H54 (cell line): ENCODE data around the gene PPP2R2B.
"Not testable (repeated sequence)": the region's sequence is repeated elsewhere in the genome, so short reads cannot be mapped to it uniquely, and the experiment has no call there.

Experiments
- DNase-seq: peaks from one replicate; pipeline ENCODE4 v3.0.0; 2011; ENCODE audit warnings: low spot score, mixed read lengths; ENCODE audit not compliant: insufficient read length
- FAIRE-seq: peaks from 3 replicates; lab custom pipeline; 2011; peaks lifted over from hg19 to GRCh38; lab: Jason Lieb, UNC
- POLR2A ChIP-seq: IDR thresholded peaks from 2 replicates; pipeline ENCODE4 v1.6.1; 2011; ENCODE audit warnings: low read depth, mild to moderate bottlenecking, low read length

Gene PPP2R2B

DNA sequence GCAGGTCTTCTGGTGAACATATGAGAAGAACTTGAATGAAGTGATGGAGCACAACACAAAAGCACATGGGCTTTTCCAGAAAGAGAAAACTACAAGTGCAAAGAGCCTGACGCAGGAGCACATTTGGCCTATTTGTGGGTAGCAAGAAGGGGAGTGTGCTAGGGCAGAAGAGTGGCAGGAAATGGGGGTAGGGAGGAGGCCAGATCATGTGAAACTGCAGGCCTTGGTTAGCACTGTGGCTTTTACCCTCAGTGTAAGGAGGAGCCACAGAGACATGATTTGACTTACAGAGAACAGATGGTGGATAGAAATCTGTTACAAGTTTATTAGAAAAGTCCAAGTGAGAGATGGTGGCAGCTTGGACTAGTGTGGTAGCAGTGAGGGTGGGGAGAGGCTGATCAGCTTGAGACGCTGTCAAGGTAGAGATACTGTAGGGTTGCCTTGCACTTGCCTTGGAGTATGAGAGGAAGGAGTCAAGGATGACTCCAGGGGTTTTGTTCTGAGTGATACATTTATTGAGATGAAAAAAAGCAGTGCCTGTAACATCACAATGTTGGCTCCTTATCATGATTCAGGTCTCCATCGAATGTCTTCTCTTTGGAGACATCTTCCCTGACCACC, 126.7 kb downstream of the PPP2R2B start:
- no peak for FAIRE-seq
- no peak for DNase-seq

DNA sequence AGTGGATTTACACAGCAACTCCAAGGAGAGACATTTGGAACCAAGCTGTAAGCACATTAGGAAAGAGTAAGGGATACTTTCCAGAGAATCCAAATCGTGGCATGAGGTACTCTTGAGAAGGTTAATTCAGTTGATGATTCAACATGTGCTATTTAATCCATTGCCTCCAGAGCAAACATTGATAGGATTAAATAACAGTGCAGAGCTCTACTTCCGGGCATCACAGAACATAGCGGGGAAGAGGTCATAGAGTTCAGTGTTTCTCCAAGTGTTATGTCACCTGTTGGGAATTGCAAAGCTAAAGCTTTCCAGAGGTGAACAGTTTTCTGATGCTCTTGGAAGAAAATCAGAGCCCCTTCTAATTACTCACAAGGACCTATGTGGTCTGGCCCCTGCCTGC, 127.5 kb downstream of the PPP2R2B start:
- no peak for FAIRE-seq
- DNase-seq: no peak
- TF ChIP-seq POLR2A: no peak

More for the DNA sequence above, 126.7 kb downstream of the PPP2R2B start:
- TF ChIP-seq POLR2A: no peak

DNA sequence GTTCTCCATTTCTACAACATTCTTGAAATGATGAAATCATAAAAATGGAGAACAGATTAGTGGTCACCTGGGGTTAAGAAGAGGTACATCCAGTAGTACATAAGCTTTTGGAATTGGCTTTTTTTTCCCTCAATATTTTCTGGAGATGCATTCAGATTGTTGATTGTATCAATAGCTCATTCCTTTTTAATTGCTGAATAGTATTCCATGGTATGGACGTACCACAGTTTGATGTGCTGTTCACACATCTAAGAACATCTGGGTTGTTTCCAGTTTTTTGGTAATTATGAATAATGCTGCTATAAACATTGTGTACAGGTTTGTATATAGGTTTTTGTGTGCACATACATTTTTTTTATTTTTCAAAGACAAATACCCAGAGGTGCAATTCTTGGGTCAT, 130.0 kb downstream of the PPP2R2B start:
- FAIRE-seq (no peak), DNase-seq (no peak)
- TF ChIP-seq POLR2A: no peak

DNA sequence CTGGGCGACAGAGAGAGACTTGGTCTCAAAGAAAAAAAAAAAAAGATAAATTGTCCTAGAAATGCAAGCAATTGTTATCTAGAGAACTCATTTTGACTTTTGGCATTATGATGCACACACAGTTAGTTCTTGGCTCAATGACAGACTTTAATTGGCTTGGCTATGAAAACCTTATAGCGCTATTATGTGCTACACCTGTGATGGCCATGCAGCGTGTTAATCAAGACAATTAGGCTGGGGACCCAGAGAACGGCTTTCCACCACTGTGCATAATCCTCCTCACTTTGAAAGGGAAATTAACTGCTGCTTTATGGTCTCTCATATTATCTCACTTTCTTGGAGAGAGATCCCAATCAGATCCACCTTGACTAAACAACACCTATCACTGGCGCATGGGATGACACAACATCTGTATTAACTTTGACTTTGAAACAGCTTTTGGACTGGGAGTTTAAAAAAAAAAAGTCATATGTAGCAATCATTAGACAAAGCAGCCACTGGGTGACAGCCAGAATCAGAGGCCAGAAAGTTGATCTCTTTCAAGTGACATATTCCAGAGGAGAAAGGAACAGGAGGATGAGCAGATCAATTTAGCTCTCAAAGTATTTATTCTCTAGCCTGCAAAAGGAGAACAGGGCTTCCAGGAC, 132.5 kb downstream of the PPP2R2B start:
- FAIRE-seq (no peak), DNase-seq (no peak)
- no peak for TF ChIP-seq POLR2A

DNA sequence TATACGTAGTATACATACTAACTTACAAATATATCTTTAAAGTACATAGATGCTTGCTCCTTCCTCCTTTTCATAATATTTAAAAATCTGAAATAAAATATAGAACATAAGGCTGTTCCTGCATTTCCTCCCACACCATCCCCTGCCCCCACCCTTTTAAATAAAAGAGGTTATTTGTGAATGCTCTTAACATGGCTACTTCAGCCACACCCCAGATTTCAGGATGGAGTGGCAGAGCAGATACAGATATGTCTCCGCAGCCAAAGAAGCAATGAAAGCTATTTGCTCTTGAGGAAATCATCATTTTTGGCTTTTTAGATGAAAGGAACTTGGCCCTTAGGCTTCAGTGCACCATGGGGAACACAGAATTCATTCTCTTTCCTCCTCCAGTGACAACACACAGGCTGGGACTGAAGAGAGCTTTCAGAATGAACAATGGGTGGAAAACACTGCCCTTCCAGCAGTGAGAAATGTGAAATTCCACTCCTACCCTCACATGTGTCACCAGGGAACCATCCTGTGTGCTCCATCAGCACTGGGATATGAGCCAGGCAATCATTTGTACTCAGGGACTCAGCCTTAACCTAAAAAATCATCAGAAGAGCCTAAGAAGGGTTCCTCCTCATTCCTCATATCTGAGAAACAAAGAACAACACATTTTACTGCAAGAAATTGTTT, 134.3 kb downstream of the PPP2R2B start:
- no peak for TF ChIP-seq POLR2A
- DNase-seq (peak; percentile 44), FAIRE-seq (peak; percentile 96)

DNA sequence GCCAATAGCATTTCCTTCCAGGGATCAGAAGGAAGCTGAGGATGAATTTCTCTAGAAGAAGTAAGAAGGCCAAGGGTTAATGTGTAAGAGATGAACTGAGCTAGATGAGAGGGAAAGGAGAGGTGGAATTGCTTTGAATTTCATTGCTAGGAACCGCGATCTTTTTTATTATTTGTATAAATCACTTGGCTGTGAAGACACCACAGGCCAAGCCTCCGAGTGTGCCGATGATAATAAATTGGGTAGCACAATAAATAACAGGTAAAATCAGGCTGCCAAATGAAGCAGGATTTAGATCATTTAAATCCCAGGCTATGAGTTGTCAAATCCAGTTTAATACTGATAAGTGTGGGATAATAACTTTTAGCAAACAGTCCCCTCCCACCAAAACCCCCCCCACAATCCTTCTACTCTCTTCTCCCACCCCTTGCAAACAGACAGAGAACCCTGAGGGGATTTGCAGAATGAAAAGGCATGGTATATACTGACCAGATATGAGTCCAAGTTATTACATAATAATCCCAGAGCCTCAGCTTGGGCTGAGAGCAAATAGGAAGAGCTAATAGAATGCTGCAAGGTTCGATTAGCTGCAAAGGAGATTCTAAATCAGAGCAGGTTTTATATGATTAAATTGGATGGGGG, 143.5 kb downstream of the PPP2R2B start:
- no peak for TF ChIP-seq POLR2A
- FAIRE-seq: no peak
- DNase-seq: no peak

DNA sequence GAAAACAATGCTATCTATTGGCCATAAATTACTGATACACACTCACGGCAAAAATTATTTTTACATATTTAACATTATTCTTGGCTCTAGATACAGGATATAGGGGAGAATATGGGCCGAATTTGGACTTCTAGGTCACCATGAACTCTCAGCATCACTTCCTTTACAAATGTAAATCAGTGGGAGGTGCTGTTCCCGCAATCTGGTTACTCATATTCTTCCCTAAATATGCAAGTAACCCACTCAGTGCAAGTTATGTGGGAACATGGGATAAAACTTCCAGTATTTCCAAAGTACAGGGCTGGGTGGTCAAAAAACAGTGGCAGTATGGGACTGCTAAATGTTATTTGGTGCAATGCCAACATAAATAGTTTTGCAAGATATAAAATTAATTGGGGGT, 145.6 kb downstream of the PPP2R2B start:
- DNase-seq (no peak), FAIRE-seq (no peak)
- no peak for TF ChIP-seq POLR2A

DNA sequence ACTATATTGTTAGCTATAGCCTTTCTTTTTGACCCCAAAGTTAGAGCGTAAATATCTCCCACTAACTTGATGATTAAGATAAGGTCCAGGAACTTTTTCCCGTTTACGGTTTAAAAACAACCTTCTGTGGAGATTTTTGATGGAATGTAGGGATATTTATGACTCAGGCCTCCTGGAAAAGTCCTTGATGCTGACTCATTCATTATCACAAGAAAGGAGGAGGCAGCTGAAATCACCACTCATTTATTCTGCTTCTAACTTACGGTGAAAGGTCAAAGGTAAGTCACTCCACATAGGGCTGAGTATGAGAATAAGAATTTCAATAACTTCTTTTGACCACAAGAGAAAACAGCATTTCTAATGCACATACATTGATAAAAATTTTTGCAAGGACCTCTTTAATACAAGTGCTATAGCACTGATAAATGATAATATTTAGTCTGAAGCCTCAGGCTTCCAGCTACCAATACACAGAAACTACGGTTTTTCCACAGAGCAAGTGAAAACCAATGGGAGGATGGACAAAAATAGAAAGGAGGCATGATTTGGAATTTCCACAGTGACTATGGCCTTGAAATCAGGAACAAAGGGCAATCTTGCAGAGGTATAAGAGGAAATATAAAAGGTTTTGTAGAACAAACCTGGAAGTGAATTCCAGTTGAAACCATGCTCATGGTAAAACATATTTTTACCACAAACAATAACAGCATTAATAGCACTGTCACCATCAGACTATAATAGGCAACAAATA, 146.5 kb downstream of the PPP2R2B start:
- peak; percentile 95 for FAIRE-seq
- DNase-seq: peak; percentile 58
- TF ChIP-seq POLR2A: no peak

DNA sequence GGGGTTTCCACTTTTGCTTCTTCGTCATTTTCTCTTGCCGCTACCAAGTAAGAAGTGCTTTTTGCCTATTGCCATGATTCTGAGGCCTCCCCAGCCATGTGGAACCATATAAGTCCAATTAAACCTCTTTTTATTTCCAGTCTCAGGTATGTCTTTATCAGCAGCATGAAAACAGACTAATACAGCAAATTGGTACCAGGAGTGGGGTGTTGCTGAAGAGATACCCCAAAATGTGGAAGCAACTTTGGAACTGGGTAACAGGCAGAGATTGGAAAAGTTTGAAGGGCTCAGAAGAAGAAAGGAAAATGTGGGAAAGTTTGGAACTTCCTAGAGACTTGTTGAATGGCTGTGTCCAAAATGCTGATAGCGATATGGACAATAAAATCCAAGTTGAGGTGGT, 149.8 kb downstream of the PPP2R2B start:
- not testable (repeated sequence) for DNase-seq, FAIRE-seq

DNA sequence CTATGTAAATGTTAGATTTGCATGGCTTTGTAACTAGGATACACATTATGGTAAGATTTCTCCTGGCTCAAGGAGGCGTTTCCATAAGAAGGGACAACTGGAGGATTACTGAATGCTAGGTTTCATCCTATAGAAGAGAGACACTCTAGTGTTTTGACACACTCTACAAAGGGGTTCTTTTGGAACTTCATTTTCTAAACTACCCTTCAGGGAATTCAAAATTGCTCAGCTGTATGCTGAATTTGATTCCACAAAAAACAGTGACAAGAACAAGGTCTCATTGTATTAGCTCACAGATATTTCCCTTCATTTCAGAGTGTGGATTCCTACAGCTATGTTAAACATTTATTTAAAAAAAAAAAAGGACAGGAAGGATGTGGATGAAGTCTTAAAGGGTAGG, 151.7 kb downstream of the PPP2R2B start:
- FAIRE-seq (no peak), DNase-seq (no peak)
- TF ChIP-seq POLR2A: no peak

DNA sequence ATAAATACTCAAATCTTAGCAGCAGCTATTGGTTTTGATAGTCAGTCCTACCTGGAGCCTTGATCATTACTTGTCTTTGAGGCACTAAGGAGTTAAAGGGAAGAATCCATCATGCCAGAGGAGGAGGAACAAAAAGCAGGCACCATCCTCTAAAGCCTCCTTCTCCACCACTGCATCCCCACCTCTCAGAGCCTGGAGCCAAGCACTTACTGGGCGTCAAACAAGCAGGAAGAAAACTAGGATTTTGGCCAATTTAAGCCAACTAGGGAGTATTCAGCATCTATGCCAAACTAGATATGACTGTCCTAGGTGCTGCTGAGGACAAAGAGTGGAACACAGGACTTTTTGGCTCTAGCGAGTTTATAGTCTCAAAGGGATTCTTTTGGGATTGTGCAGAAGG, 152.5 kb downstream of the PPP2R2B start:
- FAIRE-seq: no peak
- TF ChIP-seq POLR2A: no peak
- DNase-seq: no peak

DNA sequence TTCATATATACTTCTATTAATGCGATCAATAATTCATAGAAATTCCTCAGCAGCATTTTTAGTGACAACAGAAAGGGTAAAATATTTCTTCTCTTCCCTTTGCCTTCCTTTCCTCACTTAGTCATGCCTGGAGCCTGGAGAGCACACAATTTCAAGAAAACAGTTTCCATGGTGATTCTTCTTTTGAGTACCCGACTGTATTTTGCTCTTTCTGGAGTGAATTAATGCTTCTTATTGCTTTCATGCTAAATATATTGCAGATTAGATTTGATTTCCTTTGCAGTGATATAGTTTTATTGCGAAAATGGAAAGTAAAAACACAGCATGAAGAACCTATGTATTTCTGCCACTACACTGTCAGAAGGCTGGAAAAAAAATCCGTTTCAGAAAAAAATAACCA, 153.5 kb downstream of the PPP2R2B start:
- DNase-seq (no peak), FAIRE-seq (no peak)
- TF ChIP-seq POLR2A: no peak

DNA sequence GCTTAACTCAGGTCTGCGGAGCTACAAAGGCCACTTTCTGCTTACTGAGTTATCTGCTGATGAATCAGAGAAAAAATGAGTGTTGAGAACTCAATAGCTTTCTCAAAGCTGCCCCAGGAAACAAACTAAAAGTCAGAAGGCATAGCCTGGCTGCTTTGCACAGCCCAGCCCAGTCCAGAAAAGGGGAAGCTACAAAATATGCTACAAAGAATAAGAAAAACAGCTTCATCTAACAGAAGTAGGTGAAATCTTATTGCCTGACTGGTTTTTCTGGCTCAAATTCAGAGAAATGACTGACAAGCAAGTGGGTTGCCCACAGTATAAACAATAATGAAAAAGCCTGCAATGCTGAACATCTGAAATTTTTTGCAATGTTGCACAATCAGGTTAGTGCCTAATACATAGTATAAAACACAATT, 156.2 kb downstream of the PPP2R2B start:
- DNase-seq: no peak
- TF ChIP-seq POLR2A: no peak
- no peak for FAIRE-seq
